ENCODE data around the gene SRCIN1.

SRCIN1 gene

DNA sequence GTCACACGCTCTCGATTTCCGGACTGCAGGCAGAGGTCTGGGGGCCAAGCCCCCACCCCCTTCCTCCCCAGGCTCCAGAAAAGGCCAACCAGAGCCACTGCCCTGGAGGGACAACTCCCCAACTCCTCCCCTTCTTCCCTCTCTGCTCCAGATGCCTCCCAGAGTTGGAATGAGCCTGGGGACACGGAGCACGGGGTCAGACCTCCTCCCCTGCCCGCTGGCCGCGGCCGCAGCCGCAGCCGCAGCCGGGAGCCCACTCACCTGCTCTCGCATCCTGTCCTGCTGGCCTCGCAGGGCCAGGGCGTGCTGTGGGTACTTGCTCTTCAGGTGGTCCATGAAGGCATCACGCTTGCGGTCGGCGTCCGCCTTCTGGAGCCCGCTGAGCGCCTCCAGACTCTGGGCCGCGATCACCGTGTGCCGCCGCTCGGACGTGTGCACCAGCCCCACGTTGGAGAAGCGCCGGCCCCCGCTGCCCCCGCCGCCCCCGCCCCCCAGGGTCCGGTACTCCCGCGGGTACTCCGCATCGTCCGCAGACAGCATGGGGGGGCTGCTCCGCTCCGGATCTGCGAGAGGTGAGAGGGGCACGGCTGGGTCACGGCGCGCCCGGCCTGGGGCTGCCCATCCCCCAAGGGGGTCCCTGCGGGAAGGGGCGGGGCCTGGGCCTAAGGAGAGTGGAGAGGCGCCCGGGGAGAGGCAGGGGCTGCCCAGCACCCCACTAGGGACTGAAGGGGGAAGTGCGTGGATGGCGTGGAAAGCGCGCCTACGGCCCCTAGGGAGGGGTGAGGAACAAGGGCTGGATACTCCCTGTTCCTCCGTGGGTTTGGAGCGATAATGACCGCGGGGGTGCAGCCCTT, 27.3 kb downstream of the SRCIN1 start:
- no peak for DNase-seq (ENCODE audit: low read depth in 3 of 3)

DNA sequence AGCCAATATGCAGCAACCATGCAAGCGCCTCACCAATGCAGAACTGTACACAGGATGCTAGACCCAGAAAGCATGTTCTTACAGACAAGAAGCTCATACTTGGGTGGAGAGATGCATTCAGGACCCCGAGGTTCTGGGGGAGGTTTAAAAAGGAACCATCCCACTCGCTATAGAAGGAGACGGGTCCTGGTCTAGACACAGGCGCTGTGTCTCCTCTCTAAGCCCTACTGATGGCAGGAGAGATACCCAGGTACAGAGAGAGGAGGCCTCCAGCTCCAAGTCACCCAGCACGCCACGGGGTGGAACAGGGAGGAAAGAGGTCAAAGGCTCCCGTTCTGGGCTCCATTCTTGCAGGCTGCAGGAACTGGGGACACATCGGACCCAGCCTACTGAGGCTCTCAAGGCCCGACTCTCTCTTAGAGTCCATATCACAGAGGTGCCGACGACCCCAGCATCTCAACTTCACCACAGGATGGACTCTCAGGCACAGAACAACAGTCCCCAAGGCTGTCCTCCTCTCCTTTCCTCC, 28.0 kb downstream of the SRCIN1 start:
- no peak for DNase-seq (ENCODE audit: low read depth in 3 of 3)

DNA sequence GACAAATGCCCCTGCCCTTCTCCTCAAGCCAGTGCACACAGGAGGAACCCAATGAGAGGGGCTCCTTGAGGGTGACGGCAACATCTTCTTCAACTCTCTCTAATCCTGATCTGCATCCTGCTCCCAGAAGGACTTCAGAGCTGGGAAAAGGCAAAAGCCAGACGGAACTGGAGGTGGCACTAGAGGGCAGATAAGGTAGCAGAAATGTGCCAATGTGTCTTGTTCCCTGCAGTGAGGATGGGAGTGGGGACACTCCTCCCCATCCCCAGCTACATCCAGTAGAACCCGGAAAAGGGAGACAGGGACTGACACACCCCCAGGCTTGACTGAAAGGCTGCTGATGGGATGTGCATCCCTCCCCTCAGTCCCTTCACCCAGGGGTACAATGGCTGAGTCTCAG, 28.5 kb downstream of the SRCIN1 start:
- DNase-seq (ENCODE audit: low read depth in 3 of 3) = no peak

DNA sequence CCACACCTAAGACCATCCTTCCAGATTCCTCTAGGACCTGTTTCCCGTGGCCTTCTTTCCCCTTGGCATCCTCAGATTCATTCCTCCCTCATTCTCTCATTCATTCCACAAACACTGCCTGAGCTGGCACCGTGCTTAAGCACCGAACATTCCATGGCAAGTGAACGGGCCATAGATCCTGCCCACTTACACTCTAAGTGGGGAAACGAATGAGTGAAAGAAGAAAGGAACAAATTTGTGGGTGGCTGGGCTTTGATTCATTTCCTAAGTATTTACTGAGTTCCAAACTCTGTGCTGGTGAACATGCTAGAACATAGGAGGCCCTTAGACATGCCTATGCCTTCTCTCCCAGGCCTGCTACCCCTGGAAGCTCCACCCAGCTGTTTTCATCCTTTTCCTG, 30.0 kb downstream of the SRCIN1 start:
- DNase-seq (ENCODE audit: low read depth in 3 of 3) = no peak

DNA sequence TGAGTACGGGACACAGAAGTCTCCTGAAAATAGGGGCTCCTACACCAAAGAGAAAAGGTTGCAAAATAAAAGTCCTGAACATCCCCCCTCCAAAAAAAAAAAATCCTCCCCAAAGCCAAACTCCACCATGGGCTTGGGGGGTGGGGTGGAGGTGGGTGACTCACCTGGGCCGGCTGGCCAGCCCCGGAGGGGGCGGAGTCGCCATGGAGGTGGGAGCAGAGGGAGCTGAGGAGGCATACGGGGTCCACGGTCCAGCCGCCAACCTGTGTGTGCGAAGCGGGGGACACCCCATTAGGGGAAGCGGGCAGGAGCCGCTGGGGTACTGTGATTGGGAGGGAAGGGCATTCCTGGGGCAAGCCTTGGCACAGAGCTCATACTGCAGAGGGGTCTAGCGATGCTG, 31.0 kb downstream of the SRCIN1 start:
- DNase-seq (ENCODE audit: low read depth in 3 of 3) = no peak

DNA sequence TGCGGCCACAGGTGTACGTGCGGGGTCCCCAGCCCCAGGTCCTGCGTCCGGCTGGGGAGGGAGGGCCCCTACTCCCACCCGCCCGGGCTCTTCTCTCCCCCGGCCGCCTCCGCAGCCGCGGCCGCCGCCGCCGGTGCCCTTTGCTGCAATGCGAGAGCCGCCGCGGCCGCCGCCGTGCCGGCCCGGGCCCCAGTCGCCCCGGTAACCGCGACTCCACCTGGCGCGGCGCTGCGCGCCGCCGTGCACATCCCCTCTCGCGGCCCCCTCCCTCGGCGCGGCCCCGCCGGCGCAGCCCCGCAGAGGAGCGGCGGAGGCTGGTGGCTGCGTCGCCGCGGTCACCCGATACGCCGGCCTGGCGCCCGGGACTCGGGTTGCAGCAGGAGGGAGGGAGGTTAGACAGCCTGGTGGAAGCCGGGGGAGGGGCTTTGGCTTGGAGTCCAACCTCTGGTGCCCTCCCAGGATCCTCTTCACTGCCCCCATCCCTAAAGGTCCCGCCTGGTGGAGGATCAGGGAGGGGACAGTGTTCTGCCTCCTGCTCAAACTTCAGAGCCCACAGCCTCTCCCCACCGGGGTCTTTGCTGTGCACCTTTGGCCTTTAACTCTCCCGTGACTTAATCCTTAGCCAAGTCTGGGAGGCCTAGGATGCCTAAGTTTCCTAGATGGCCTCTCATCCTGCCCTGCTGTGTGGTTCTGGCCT, 32.9 kb downstream of the SRCIN1 start:
- DNase-seq (ENCODE audit: low read depth in 3 of 3) = no peak

DNA sequence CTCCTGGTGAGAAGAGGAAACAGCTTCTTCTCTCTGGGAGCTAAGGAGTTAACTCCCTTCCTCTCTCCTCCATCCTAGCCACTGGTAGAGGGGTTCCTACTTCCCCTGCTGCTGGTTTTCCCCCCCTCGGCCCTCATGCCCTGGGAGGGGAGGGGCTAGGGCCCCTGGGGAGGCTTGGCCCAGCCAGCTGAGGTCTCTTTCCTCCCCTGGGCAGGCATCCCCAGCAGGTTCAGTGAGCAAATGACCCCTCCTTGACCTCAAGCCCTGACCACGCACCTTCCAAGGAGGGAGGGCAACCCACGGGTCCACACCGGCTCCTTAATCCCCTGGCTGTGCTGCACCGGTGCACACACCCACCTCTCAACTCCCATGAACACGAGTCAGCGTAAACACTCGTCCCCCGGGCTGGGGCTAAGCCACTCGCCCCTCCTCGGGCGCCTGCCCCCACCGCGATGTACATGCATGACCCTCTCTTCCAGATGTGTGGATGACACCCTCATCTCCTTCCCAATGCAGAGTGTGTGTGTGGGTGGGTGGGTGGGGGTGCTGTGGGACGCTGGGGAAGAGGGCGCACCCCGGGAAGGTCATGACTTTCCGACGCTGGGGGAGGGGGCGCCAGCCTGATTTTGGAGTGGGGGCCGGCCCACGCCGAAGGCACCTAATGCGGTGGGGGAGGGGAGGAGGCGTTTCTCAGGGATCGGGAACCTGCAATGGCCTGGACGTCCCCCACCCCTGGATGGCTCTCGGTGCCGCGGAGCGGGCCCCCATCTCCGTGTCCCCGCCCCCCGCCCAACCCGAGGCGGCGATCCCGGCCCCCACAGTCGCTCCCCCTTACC, 33.7 kb downstream of the SRCIN1 start:
- DNase-seq (ENCODE audit: low read depth in 3 of 3) = no peak

DNA sequence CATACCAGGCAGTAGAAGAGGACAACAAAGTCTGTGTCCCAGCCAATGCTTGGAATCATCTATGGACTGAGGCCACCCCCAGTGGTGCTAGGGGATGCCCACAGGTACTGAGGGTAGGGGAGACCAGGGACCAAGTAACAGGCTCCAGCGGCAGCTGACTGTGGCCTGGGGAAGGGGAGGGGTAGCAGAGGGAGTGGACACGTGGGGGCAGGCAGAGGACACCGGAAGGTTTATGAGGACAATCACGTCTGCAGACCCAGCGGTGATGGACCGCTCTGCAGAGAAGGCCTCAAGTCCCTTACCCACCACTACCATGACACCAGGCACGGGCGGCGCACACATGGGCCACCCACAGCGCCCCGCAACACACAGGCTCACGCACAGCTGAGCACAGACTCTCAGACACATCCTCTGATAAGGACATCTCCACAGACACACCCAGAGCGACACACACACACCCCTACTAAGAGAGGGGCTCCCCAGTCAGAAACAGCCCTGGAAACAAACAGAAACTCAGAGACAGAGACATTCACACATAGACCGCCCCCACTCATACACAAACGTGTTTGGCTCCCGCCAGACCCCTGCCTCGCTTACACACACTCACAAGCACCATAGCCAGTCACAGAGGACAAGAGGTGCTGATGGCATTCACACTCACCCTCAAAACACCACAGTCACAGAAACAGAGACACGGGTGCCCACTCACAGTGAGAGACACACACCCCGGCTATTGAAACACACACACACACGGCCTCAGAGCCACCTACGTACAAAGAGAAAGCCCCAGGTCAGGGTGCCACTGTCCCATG, 35.8 kb downstream of the SRCIN1 start:
- DNase-seq (ENCODE audit: low read depth in 3 of 3) = no peak

DNA sequence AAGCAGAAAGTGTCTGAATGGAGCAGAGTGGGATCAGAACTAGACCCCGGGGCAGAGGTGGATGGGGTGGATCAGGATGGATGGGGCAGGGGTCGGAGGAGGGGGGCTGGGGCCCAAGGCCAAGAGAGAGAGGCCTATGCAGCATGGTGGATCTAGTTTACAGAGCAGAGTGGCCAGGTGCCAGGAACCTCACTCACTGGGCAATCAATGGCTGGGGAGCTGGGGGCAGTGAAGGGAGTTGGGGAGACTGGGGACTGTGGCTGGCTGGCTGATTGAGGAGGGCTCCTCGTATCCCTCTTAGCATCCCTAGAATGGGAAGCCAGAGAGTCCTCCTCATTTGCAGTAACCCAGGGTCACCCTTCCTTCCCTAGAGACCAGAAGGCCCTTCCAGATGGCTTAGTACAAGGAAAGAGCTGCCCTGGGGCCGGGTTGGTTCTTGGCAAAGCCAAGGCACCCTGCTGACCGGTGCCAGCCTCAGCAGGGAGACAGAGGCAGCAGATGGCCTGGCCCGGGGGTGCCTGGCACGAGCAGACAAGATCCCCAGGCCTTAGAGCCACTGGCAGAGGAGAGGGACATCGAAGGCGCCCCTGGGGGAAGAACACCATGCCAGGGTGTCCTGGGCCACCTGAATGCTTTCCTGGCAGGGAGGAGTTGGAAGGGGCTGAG, 36.8 kb downstream of the SRCIN1 start:
- no peak for DNase-seq (ENCODE audit: low read depth in 3 of 3)

DNA sequence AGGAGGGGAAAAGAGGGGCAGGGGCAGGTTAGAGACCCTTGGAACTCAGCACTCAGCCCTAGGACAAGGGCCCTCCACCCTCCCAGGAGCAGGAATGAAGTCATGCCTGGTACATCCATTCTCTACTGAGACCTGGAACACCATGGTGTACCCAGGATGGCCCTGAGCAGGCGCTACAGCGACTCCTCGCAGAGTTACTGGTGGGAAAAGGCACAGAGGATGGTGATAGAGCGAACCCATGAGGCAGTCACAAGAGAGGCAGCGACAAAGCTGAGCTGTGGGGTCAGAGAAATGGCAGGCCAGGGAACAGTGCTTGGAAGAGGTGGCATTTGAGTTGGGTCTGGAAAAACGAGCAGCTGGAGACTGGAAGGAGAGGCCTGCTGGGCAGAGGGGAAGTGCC, 37.5 kb downstream of the SRCIN1 start:
- DNase-seq (ENCODE audit: low read depth in 3 of 3) = no peak

DNA sequence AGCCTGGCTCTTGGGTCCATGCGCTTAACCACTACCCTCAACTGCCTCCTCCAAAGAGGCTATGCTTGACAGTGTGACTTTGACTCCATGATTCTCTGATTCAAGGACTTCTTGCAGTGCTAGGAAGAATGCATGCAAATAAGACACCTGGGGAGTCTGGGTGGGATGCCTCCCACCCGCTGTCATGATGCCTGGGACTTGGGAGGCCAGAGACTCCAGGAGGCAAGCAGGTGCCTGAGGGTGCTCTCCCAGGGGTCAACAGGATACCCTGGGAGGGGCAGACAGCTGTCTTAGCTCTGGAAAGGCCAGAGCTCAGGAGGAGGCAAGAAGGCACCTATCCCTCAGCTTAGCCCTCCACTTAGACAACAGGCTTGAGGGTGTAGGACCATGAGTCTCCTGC, 38.4 kb downstream of the SRCIN1 start:
- no peak for DNase-seq (ENCODE audit: low read depth in 3 of 3)

DNA sequence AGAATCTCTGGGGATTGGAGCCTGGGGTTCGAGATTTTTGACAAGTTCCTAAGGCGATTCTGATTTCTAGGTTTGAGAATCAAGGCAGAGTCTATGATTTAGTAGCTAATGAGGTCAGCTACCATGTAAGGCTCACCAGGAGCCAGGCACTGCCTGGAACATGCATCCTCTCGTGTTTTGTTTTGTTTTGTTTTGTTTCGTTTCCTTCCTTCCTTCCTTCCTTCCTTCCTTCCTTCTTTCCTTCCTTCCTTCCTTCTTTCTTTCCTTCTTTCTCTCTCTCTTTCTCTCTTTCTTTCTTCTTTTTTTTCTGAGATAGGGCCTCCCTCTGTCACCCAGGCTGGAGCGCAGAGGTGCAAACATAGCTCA, 39.1 kb downstream of the SRCIN1 start:
- DNase-seq (ENCODE audit: low read depth in 3 of 3) = no peak

DNA sequence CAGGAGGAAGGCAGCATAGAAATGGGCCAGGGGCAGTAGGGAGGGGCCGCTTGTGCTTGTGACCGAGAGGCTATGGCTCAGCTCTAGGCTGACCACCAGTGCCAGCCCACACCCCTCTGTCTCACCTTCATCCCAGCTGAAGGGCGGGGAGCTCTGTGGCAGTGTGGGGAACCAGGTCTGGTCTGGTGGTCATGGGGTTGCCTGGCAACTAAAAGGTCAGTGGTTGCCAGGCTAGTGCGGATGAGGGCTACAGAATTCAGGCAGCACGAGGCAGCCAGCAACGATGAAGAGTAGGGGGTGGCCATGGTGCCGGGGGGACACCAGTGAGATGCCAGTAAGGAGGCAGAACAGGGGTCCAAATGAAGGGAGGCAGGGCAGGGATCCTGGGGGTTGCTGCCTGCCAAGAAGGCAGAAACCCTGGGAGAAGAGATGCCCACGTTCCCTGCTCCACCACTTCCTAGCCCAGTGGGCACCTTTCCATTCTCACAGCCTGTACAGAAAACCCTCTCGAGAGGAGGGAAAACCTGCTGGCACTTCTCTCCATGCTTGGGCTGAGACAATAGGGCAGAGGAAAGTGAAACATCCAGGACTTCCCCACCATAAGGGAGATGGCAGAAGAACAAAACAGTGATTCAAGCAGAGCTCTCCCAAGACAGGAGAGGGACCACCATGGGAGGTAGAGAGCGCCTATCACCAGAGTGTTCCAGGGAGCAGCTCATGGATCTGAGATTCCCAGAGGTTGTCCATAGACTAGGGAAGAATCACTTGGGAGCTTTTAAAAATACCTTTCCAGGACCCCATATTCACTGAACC, 39.7 kb downstream of the SRCIN1 start:
- DNase-seq (ENCODE audit: low read depth in 3 of 3) = no peak

DNA sequence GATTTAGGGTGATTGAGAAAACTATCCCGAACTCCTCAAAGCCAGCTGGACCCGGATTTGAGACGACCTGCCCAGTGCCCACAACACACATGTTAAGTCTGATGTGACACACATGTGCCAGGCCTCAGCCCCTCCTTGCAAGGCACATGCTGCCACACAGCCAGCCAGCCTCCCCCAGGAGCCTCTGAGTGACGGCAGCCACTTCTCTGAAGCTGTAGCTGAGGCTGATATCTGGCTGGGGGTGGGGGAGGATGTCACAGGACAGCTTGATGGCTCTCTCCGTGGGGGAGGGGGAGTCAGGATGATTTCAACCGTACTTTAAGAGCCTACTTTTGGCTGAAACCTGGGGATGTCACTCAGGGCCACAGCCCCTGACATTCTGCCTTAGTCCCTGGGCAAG, 40.9 kb downstream of the SRCIN1 start:
- DNase-seq (ENCODE audit: low read depth in 3 of 3) = no peak

DNA sequence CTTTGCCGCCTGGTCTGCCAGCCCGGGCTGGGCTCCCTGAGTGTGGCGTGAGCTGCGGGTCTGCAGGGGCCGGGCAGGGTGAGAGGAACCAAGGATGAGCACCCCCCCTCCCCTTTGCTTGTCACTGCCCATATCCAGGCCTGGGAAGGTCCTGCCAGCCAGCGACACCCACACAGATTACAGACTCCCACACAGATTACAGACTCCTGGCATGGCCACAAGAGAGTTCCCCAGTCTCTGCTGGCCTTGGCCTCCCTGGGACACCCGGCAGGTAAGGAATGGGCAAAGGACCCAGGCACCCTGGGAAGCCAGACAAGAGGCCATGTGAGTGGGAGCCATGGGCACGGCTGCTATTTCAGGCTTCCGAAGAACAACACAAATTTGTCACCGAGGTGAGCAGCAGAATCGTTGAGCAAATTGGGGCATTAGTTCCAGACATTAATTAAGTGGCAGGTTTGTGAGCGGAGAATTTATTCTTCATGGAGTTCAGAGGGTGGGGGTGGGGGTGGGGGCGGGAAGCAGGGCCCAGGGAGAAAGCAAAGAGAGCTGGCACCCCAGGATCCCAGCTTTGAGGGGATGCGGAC, 41.4 kb downstream of the SRCIN1 start:
- no peak for DNase-seq (ENCODE audit: low read depth in 3 of 3)

DNA sequence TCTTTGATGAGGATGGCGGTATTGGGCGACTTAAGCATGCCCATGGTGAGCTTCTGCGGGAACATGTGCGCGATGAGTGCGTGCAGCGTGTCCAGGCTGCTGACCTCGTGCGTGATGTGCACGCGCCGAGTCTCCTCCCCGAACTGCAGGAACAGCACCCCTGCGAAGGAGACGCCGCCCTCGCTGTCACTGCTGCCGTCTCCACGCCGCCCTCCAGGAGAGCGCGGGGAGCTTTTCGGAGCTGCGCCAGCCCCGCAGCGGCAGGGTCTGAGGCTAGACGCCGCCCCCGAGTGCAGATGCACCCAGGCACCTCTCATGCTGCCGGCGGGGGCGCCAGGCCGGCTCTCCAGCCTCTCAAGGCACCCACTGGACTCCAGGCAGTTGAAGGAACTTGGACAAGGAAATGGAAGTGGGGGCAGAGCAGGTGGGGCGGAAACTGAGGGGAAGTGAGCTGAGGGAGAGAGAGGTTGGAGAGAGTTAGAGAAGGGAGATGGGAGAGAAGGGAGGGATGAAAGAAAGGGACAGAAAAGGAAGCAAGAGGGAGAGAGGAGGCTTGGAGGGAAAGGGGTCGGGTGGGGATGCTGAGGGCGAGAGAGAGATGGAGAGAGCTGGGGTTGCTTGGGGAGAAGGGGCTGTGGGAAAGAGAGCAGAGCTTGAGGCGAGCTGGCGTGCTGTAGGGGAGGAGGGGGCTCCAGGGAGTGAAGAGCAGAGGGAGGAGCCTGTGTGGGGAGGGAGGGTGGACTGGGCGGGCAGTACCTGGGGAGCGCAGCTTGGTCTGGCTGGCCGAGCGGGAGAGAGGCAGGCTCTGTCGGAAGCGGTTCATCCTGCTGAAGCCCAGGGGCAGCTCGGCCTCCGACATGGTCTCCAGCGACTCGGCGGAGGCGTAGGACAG, 42.1 kb downstream of the SRCIN1 start:
- no peak for DNase-seq (ENCODE audit: low read depth in 3 of 3)

DNA sequence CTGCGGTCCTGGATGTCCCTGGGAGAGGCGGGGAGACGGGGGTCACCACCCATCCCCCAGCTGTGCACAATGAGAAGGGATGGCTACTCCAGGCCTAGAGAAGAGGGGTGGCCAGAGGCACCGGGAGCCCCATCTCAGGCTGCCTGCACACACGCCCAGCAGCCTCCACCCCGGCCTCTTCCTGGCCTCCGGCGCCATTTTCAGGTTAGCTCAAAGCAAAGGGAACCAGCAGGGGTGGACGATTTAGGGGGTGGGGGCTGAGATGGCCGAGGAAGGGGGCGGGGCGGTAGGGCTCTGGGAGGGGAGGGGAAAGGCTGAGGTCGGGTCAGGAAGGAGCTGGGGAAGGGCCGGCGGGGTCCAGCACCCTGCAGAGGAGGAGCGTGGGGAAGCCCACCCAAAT, 42.8 kb downstream of the SRCIN1 start:
- DNase-seq (ENCODE audit: low read depth in 3 of 3) = no peak

DNA sequence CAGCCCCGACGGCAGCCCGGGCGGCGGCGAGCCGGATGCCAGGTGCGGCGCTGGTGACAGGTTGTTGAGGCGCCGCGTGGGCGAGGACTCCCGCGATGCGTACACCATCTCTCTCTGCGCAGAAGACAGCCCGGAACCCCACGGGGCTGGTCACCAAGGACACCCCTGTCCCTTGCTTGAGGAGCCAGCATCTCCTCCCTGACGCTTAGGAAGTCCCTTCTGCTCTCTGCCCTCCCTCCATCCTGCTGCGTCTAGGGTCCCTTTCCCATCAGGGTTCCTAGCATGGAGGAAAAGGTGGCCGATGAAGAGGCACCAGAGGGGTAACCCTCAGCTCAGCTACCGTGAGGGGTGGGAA, 43.6 kb downstream of the SRCIN1 start:
- no peak for DNase-seq (ENCODE audit: low read depth in 3 of 3)
